Measurements from ENCODE around the gene RECQL5. TPM values are rescaled to one million over a fixed set of nuclear protein-coding genes. Genes with fewer than 3 reads are reported as not detected.
A peak's percentile ranks its signal among the peaks of the same experiment; 100 is the strongest.

RECQL5 gene
- 10 to 100 TPM; 35.1 to 47.4 TPM for total RNA-seq

- Mint-ChIP-seq H3K27ac (no peak within 1 kb of the TSS), H3K9me3 (no peaks in the 10 kb centered on the region)
Measured at GRCh38 chr17:75666959-75667790, at the start of gene RECQL5, which contains the start of gene SAP30BP. RECQL5 (minus strand) TSS chr17:75667154; CDS start chr17:75666557, 597 bp downstream. SAP30BP (plus strand) TSS chr17:75667338; CDS start chr17:75667373, 35 bp downstream.

GRCh38 chr17:75712446-75712845 is 45.5 kb upstream of the RECQL5 start:
- Mint-ChIP-seq H3K27ac (no peak overlapping the region), H3K9me3 (no peaks in the 10 kb centered on the region), H3K36me3 (no peaks in the 10 kb centered on the region)
- DNase-seq (ENCODE audit: low spot score in 2 of 2) (no peak), ATAC-seq (peak in 1 of 2 donors; percentile 24)

More at GRCh38 chr17:75666959-75667790, at the start of gene RECQL5, which contains the start of gene SAP30BP:
- peak; percentile 100 for ATAC-seq
- DNase-seq (ENCODE audit: low spot score in 2 of 2): peak; percentile 96 to 97
- H3K36me3 Mint-ChIP-seq: peaks cover 0 to 6% of the 10 kb centered on the region in 2 donors

- Mint-ChIP-seq H3K36me3 (peaks cover 8 to 12% of the 10 kb centered on the region in 2 donors), H3K9me3 (no peaks in the 10 kb centered on the region), H3K27ac (peak overlapping the region; percentile 42 to 93)
- ATAC-seq (peak in 1 of 2 donors; percentile 29), DNase-seq (ENCODE audit: low spot score in 2 of 2) (no peak)
Measured at GRCh38 chr17:75707079-75707571, 40.2 kb upstream of the RECQL5 start.

GRCh38 chr17:75706042-75706728 is 39.2 kb upstream of the RECQL5 start:
- ATAC-seq (no peak), DNase-seq (ENCODE audit: low spot score in 2 of 2) (no peak)
- H3K27ac Mint-ChIP-seq: peak overlapping the region in 1 of 2 donors; percentile 42
- H3K9me3 Mint-ChIP-seq: no peaks in the 10 kb centered on the region
- peaks cover 8 to 19% of the 10 kb centered on the region in 2 donors for H3K36me3 Mint-ChIP-seq

- H3K27ac Mint-ChIP-seq: no peak overlapping the region
- ATAC-seq (no peak), DNase-seq (ENCODE audit: low spot score in 2 of 2) (no peak)
- no peaks in the 10 kb centered on the region for H3K9me3 Mint-ChIP-seq
- peaks cover 8 to 21% of the 10 kb centered on the region in 2 donors for H3K36me3 Mint-ChIP-seq
Measured at GRCh38 chr17:75704963-75705875, 38.3 kb upstream of the RECQL5 start.

- peak in 1 of 2 donors; percentile 36 for ATAC-seq
- DNase-seq (ENCODE audit: low spot score in 2 of 2): no peak
- H3K36me3 Mint-ChIP-seq: peaks cover 8 to 21% of the 10 kb centered on the region in 2 donors
- peak overlapping the region in 1 of 2 donors; percentile 85 for H3K27ac Mint-ChIP-seq
- H3K9me3 Mint-ChIP-seq: no peaks in the 10 kb centered on the region
Measured at GRCh38 chr17:75703591-75703990, 36.6 kb upstream of the RECQL5 start.

GRCh38 chr17:75703191-75703590 is 36.2 kb upstream of the RECQL5 start:
- Mint-ChIP-seq H3K27ac (no peak overlapping the region), H3K36me3 (peaks cover 8 to 21% of the 10 kb centered on the region in 2 donors), H3K9me3 (no peaks in the 10 kb centered on the region)
- DNase-seq (ENCODE audit: low spot score in 2 of 2): no peak
- ATAC-seq: no peak

GRCh38 chr17:75701288-75701687 is 34.3 kb upstream of the RECQL5 start:
- DNase-seq (ENCODE audit: low spot score in 2 of 2) (no peak), ATAC-seq (no peak)
- Mint-ChIP-seq H3K27ac (peak overlapping the region in 1 of 2 donors; percentile 72), H3K36me3 (peaks cover 0 to 13% of the 10 kb centered on the region in 2 donors), H3K9me3 (no peaks in the 10 kb centered on the region)

GRCh38 chr17:75698659-75699058 is 31.7 kb upstream of the RECQL5 start:
- Mint-ChIP-seq H3K9me3 (no peaks in the 10 kb centered on the region), H3K27ac (no peak overlapping the region), H3K36me3 (peaks cover 0 to 10% of the 10 kb centered on the region in 2 donors)
- DNase-seq (ENCODE audit: low spot score in 2 of 2) (no peak), ATAC-seq (no peak)

- Mint-ChIP-seq H3K9me3 (no peaks in the 10 kb centered on the region), H3K27ac (peak overlapping the region in 1 of 2 donors; percentile 80)
- no peak for DNase-seq (ENCODE audit: low spot score in 2 of 2)
Measured at GRCh38 chr17:75697651-75698291, 30.8 kb upstream of the RECQL5 start.

GRCh38 chr17:75695830-75696271 is 28.9 kb upstream of the RECQL5 start:
- Mint-ChIP-seq H3K9me3 (no peaks in the 10 kb centered on the region), H3K27ac (no peak overlapping the region), H3K36me3 (no peaks in the 10 kb centered on the region)
- ATAC-seq (no peak), DNase-seq (ENCODE audit: low spot score in 2 of 2) (no peak)

More at GRCh38 chr17:75697651-75698291, 30.8 kb upstream of the RECQL5 start:
- peaks cover 0 to 9% of the 10 kb centered on the region in 2 donors for H3K36me3 Mint-ChIP-seq
- ATAC-seq: no peak

- H3K27ac Mint-ChIP-seq: peak overlapping the region in 1 of 2 donors; percentile 52
- ATAC-seq (no peak), DNase-seq (ENCODE audit: low spot score in 2 of 2) (no peak)
- H3K9me3 Mint-ChIP-seq: no peaks in the 10 kb centered on the region
- no peaks in the 10 kb centered on the region for H3K36me3 Mint-ChIP-seq
Measured at GRCh38 chr17:75695141-75695829, 28.3 kb upstream of the RECQL5 start.

GRCh38 chr17:75694536-75694935 is 27.6 kb upstream of the RECQL5 start:
- DNase-seq (ENCODE audit: low spot score in 2 of 2) (no peak), ATAC-seq (no peak)
- Mint-ChIP-seq H3K9me3 (no peaks in the 10 kb centered on the region), H3K36me3 (peaks cover 0 to 2% of the 10 kb centered on the region in 2 donors), H3K27ac (peak overlapping the region in 1 of 2 donors; percentile 52)

- peaks cover 0 to 7% of the 10 kb centered on the region in 2 donors for H3K36me3 Mint-ChIP-seq
- no peak overlapping the region for H3K27ac Mint-ChIP-seq
- H3K9me3 Mint-ChIP-seq: no peaks in the 10 kb centered on the region
- no peak for DNase-seq (ENCODE audit: low spot score in 2 of 2)
- ATAC-seq: no peak
Measured at GRCh38 chr17:75693500-75694481, 26.8 kb upstream of the RECQL5 start.
